Body of pancreas (tissue), 4 donors: ENCODE measurements around the gene KIF3A.

Experiments
- POLR2A ChIP-seq, 3 donors: fragments of 450-650 bp; IDR thresholded peaks; one replicate each; pipeline ENCODE4 v1.6.1; 2016; ENCODE audit warnings: antibody characterized with exemption in 3 of 3, mild to moderate bottlenecking in 2 of 3
- TF ChIP-seq, protein P1 (sequence below), 7 experiments: fragments of 450-650 bp in 4 of 7; fragments of 200-600 bp in 3 of 7; sonication (generic) in 3 of 7; IDR thresholded peaks; one replicate each; pipeline ENCODE4 v1.5.1; 2016 to 2019; ENCODE audit warnings: antibody characterized with exemption in 7 of 7

DNA sequence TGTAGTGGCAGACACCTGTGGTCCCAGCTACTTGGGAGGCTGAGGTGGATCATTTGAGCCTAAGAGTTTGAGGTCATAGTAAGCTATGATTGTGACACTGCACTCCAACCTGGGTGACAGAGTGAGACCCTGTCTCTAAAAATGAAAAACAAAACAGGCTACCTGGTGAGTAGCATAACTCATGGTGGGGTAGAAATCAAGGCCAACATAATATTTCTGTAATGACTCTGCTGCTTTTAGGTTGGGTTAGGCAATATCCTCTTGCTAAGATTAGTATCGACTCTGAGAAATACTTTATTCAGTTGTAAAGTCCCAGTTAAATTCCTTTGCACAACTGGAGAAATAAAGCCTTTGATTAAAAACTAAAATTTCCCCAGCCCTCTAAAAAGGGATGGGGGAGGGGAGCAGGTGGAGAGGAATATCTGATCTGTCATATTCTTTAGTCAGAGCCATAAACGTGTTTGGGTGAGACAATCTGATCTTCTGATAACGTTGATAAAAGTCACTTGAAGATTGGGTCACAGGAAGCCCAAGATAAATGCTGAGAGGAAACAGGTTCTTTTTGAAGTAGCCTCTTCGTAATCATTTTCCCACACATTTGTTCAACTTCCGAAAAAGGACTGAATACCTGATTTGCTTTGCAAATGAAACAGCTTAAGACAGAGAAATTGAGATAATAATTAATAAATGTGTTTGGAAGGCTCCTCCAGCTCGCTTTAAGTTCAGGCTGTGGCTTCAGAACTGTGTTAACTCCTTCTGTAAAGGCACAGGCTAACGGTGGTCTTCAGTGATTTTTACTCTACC, 48.6 kb downstream of the KIF3A start:
- TF ChIP-seq, protein P1, sequence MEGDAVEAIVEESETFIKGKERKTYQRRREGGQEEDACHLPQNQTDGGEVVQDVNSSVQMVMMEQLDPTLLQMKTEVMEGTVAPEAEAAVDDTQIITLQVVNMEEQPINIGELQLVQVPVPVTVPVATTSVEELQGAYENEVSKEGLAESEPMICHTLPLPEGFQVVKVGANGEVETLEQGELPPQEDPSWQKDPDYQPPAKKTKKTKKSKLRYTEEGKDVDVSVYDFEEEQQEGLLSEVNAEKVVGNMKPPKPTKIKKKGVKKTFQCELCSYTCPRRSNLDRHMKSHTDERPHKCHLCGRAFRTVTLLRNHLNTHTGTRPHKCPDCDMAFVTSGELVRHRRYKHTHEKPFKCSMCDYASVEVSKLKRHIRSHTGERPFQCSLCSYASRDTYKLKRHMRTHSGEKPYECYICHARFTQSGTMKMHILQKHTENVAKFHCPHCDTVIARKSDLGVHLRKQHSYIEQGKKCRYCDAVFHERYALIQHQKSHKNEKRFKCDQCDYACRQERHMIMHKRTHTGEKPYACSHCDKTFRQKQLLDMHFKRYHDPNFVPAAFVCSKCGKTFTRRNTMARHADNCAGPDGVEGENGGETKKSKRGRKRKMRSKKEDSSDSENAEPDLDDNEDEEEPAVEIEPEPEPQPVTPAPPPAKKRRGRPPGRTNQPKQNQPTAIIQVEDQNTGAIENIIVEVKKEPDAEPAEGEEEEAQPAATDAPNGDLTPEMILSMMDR (IDR thresholded peaks at IDR 0.05): no peak
- no peak for TF ChIP-seq POLR2A (IDR thresholded peaks at IDR 0.05)
